GM12892 (cell line): ENCODE measurements around the gene MGAT4B.

ENCODE experiments used
- POLR2AphosphoS5 ChIP-seq: IDR thresholded peaks from 2 replicates; pipeline ENCODE4 v1.6.1; 2011; ENCODE audit warnings: low read depth, low read length, control low read depth
- TAF1 ChIP-seq: IDR thresholded peaks from 2 replicates; pipeline ENCODE4 v1.6.1; 2011; ENCODE audit warnings: low read depth, mild to moderate bottlenecking, control low read depth, low read length, borderline replicate concordance

DNA sequence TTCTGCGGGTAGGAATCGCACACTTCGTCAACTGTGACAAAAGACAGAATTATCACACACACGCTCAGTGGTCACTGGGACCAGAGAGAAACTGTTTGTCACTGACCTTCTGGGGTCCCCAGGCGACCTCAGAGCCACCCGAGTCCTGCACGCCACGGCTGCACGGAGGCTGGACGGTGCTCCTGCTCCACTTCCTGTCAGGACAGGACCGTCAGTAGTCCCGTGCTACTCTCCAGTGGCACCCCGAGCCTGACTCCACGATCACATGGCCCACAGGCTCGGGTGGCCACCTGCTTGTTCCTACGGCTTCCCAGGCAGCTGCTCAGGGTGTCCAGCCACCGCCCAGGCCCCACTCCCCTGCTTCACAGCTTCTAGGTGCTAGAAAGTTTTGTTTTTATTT lies 34.1 kb upstream of the MGAT4B start:
- TF ChIP-seq TAF1 (no peak), POLR2AphosphoS5 (no peak)
